Mesenchymal stem cell (in vitro differentiated cells and primary cell): ENCODE measurements around the gene KCNQ4.
A peak's percentile ranks its signal among the peaks of the same experiment; 100 is the strongest.

Source experiments
- DNase-seq: peaks from one replicate; pipeline ENCODE4 v3.0.0-alpha.2; 2013
- H2AFZ ChIP-seq: one replicate; pipeline ENCODE4 v1.6.1; 2013; ENCODE audit warnings: low read depth, mild to moderate bottlenecking, control low read depth, inconsistent platforms, low read length, moderate library complexity
- H2AK5ac ChIP-seq: 2 replicates; pipeline ENCODE4 v1.6.1; 2013; ENCODE audit warnings: low read length, moderate library complexity, mild to moderate bottlenecking, inconsistent platforms; ENCODE audit not compliant: severe bottlenecking
- H2BK120ac ChIP-seq: one replicate; pipeline ENCODE4 v1.6.1; 2013; ENCODE audit warnings: low read depth, mild to moderate bottlenecking, inconsistent platforms, low read length, moderate library complexity
- H2BK12ac ChIP-seq, 2 experiments: one replicate each; pipeline ENCODE4 v1.6.1; 2013; ENCODE audit warnings: inconsistent platforms in 2 of 2, low read length in 2 of 2, mild to moderate bottlenecking in 2 of 2, moderate library complexity in 2 of 2, control low read depth in 1 of 2
- H2BK15ac ChIP-seq: one replicate; pipeline ENCODE4 v1.6.1; 2013; ENCODE audit warnings: mild to moderate bottlenecking, low read depth, inconsistent platforms; ENCODE audit not compliant: poor library complexity, severe bottlenecking
- H2BK5ac ChIP-seq: 2 replicates; pipeline ENCODE4 v1.6.1; 2013; ENCODE audit warnings: low read depth, mild to moderate bottlenecking, low read length, control low read depth, inconsistent platforms; ENCODE audit not compliant: poor library complexity, severe bottlenecking
- H3K14ac ChIP-seq, 2 experiments: one replicate each; pipeline ENCODE4 v1.6.1; 2013; ENCODE audit warnings: inconsistent platforms in 2 of 2, low read length in 2 of 2, control low read depth in 1 of 2, mild to moderate bottlenecking in 1 of 2, moderate library complexity in 1 of 2
- H3K18ac ChIP-seq, 2 experiments: one replicate each; pipeline ENCODE4 v1.6.1; 2013; ENCODE audit warnings: inconsistent platforms in 2 of 2, low read length in 2 of 2, control low read depth in 1 of 2, low read depth in 1 of 2, mild to moderate bottlenecking in 1 of 2
- H3K23ac ChIP-seq, 2 experiments: one replicate each; pipeline ENCODE4 v1.6.1; 2013; ENCODE audit warnings: inconsistent platforms in 2 of 2, low read length in 2 of 2, mild to moderate bottlenecking in 2 of 2, moderate library complexity in 2 of 2, control low read depth in 1 of 2
- H3K27ac ChIP-seq: 2 replicates; pipeline ENCODE4 v1.5.1; 2013; ENCODE audit warnings: mild to moderate bottlenecking, moderate library complexity, low read length, control low read depth, inconsistent platforms; ENCODE audit not compliant: poor library complexity, severe bottlenecking
- H3K27me3 ChIP-seq, 2 experiments: 2 replicates each; pipeline versions ENCODE4 v1.6.1 to v1.7.0; 2013; ENCODE audit warnings: low read length in 2 of 2, mild to moderate bottlenecking in 2 of 2, moderate library complexity in 2 of 2, control low read depth in 1 of 2, inconsistent platforms in 1 of 2; ENCODE audit not compliant: control insufficient read depth in 1 of 2, insufficient read depth in 1 of 2
- H3K36me3 ChIP-seq, 2 experiments: 2 replicates each; pipeline versions ENCODE4 v1.6.1 to v1.7.0; 2013; ENCODE audit warnings: low read length in 2 of 2, control low read depth in 1 of 2, inconsistent platforms in 1 of 2, low read depth in 1 of 2, mild to moderate bottlenecking in 1 of 2; ENCODE audit not compliant: insufficient read depth in 2 of 2, control insufficient read depth in 1 of 2
- H3K4ac ChIP-seq, 2 experiments: one replicate each; pipeline ENCODE4 v1.6.1; 2013; ENCODE audit warnings: inconsistent platforms in 2 of 2, low read length in 2 of 2, mild to moderate bottlenecking in 2 of 2, moderate library complexity in 2 of 2, control low read depth in 1 of 2, low read depth in 1 of 2
- H3K4me1 ChIP-seq: 2 replicates; pipeline ENCODE4 v1.6.1; 2013; ENCODE audit warnings: low read depth, low read length, control low read depth; ENCODE audit not compliant: control insufficient read depth, insufficient read depth
- H3K4me2 ChIP-seq: 2 replicates; pipeline ENCODE4 v1.6.1; 2013; ENCODE audit warnings: low read length, mild to moderate bottlenecking, inconsistent platforms; ENCODE audit not compliant: poor library complexity, severe bottlenecking
- H3K4me3 ChIP-seq, 2 experiments: 2 replicates each; pipeline versions ENCODE4 v1.5.1 to v1.7.0; 2013; ENCODE audit warnings: low read length in 2 of 2, mild to moderate bottlenecking in 2 of 2, control low read depth in 1 of 2, low read depth in 1 of 2; ENCODE audit not compliant: insufficient read depth in 1 of 2
- H3K79me1 ChIP-seq: replicated peaks from 2 replicates; pipeline ENCODE4 v1.6.1; 2013; ENCODE audit warnings: mild to moderate bottlenecking, control low read depth, low read length, inconsistent platforms; ENCODE audit not compliant: poor library complexity, severe bottlenecking
- H3K9ac ChIP-seq: 2 replicates; pipeline ENCODE4 v1.7.0; 2013; ENCODE audit warnings: mild to moderate bottlenecking, low read length, moderate library complexity
- H3K9me3 ChIP-seq: 2 replicates; pipeline ENCODE4 v1.7.0; 2013; ENCODE audit warnings: mild to moderate bottlenecking, low read length; ENCODE audit not compliant: control insufficient read depth
- H4K8ac ChIP-seq: one replicate; pipeline ENCODE4 v1.6.1; 2013; ENCODE audit warnings: inconsistent platforms, mild to moderate bottlenecking, low read length, moderate library complexity
- H4K91ac ChIP-seq: one replicate; pipeline ENCODE4 v1.6.1; 2013; ENCODE audit warnings: mild to moderate bottlenecking, low read length, inconsistent platforms
- WGBS: methylation state at CpG from one replicate; pipeline ENCODE4 v1.1.7; 2013; ENCODE audit warnings: mixed read lengths; 5-methylcytosine and 5-hydroxymethylcytosine counted together

Gene KCNQ4

DNA sequence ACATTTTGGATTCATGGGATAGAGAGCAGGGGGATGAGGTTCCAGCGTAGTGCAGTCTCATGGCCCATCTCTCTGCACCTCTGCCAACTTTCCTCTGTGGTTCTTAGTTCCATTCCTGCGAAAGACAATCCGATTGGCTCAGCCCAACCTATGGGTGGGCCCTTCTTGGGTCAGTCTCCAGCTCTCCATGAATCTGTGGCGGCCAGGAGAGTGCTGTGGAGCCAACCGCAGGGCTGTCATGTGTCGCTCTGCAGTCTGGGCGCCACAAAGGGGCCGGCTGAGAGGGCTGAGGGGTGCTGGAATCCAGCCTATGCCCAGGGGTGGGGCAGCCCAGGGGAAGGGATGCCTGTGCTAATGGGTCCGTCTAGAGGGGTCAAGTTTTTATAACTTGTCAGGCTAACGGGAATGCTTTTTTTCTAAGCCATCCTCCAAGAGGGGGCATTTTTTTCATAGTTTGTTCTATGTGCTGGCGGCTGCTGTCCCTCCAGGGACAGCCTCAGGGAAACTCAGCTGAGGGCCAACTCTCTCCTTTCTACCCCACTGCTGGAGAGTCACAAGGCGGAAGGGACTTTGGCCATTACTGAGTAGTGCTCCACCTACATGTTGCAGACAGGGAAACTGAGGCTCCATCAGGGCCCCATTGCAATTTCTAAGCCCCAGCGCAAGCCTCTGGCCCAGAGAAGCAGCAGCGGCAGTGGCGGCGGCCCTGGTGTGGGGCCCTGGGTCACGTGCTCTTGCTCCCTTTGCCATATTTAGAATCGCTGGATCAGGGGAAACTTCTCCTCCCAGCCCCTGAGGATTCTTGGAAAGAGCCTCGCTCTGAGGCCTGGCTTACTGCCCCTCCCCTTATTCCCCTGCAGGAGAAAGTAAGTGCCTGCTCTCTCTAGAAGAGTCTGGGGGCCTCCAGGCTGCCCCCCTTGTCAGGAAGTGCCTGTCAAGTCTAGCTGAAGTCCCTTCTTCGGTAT, 23.4 kb downstream of the KCNQ4 start:
- no peak overlapping the region for H4K8ac ChIP-seq
- no peak overlapping the region for H3K4me2 ChIP-seq
- no peak overlapping the region for H3K4me3 ChIP-seq
- no peak overlapping the region for H2AK5ac ChIP-seq
- H3K18ac ChIP-seq: no peak overlapping the region
- H3K79me1 ChIP-seq: no peaks in the 10 kb centered on the region
- H3K14ac ChIP-seq: no peak overlapping the region
- H2AFZ ChIP-seq: no peak overlapping the region
- H3K27ac ChIP-seq: no peak overlapping the region
- H3K4me1 ChIP-seq: peaks cover 4% of the 10 kb centered on the region
- 73% methylated on average over 20 of the region's 20 CpGs for WGBS
- no peak overlapping the region for H3K4ac ChIP-seq
- DNase-seq: no peak
- H2BK120ac ChIP-seq: no peak overlapping the region
- H2BK15ac ChIP-seq: no peak overlapping the region
- H2BK5ac ChIP-seq: no peak overlapping the region
- H3K9ac ChIP-seq: peak overlapping the region; percentile 38
- no peaks in the 10 kb centered on the region for H3K36me3 ChIP-seq
- peaks cover 0 to 33% of the 10 kb centered on the region in 2 experiments for H3K27me3 ChIP-seq
- H4K91ac ChIP-seq: no peak overlapping the region
- H2BK12ac ChIP-seq: no peak overlapping the region
- no peaks in the 10 kb centered on the region for H3K9me3 ChIP-seq
- no peak overlapping the region for H3K23ac ChIP-seq

DNA sequence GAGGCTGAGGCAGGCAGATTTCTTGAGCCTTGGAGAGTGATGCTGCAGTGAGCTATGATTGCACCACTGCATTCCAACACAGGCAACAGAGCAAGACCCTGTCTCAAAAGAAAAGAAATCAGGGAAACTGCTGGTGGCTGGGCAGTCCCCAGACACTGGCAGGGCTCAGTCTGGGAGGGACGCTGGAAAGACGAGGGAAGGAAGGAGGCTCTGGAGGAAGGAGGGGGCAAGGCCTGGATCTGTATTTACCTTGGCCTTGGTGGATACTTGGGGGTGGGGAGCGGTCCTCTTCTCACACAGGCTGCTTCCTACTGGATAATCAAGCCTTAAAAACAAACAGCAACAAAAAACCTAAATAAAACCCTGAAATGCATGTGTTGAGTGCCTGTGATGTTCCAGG, 24.4 kb downstream of the KCNQ4 start:
- Histone ChIP-seq H3K18ac (no peak overlapping the region), H2BK15ac (no peak overlapping the region), H4K91ac (no peak overlapping the region), H3K4me2 (no peak overlapping the region), H3K36me3 (no peaks in the 10 kb centered on the region), H2AK5ac (no peak overlapping the region), H3K27ac (no peak overlapping the region), H2AFZ (no peak overlapping the region), H3K4me3 (no peak overlapping the region), H2BK120ac (no peak overlapping the region), H2BK5ac (no peak overlapping the region), H3K23ac (no peak overlapping the region), H3K79me1 (no peaks in the 10 kb centered on the region), H3K4me1 (peaks cover 2% of the 10 kb centered on the region), H3K9me3 (no peaks in the 10 kb centered on the region), H4K8ac (no peak overlapping the region), H3K14ac (no peak overlapping the region), H3K9ac (no peak overlapping the region), H3K27me3 (peaks cover 0 to 33% of the 10 kb centered on the region in 2 experiments), H3K4ac (no peak overlapping the region), H2BK12ac (no peak overlapping the region)
- no peak for DNase-seq
- WGBS: 69% methylated on average over 2 of the region's 3 CpGs

DNA sequence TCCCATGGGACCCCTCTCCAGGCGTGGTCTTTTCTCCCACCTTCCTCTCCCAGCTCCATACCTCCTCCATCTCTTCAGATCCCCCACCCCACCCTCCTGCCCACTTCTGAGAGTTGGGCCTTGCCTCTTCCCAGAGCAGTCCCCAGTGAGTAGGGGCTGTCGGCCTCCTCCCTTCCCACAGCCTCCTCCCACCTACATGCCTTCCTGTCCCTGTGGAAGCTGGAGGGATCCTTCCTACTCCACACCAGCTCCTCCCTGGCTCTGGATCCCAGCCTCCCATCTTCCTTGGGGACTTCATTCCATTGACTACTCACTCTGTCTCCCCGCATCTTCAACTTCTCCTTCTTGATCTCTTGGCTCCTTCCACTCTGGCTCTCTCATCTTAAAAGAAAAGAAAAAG, 24.9 kb downstream of the KCNQ4 start:
- Histone ChIP-seq H3K4me2 (no peak overlapping the region), H3K18ac (no peak overlapping the region), H2BK12ac (no peak overlapping the region), H3K9ac (no peak overlapping the region), H3K79me1 (no peaks in the 10 kb centered on the region), H2AFZ (no peak overlapping the region), H3K14ac (no peak overlapping the region), H3K27ac (no peak overlapping the region), H2BK15ac (no peak overlapping the region), H3K9me3 (no peaks in the 10 kb centered on the region), H3K27me3 (peaks cover 0 to 35% of the 10 kb centered on the region in 2 experiments), H3K4me3 (no peak overlapping the region), H3K36me3 (no peaks in the 10 kb centered on the region), H4K91ac (no peak overlapping the region), H2AK5ac (no peak overlapping the region), H4K8ac (no peak overlapping the region), H3K4me1 (peaks cover under 1% of the 10 kb centered on the region), H3K4ac (no peak overlapping the region), H3K23ac (no peak overlapping the region), H2BK5ac (no peak overlapping the region), H2BK120ac (no peak overlapping the region)
- WGBS: 80% methylated on average over 3 of the region's 3 CpGs
- DNase-seq: no peak

DNA sequence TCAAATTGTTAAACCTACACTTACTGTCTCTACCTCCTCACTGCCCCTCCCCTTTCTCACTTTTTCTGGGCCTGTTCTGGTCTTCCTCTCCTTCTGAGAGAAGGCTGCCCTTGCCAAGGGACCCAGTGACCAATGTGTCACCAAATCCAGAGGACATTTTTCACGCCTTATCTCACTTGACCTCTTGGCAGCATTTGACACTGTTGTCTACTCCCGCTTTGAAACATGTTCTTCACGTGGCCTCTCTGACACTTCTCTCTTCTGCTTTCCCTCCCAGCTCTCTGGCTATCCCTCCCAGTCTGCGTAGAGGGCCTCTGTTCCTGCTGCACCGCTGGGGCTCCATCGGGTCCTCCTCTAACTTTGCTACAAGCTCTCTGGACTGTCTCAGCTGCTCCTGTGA, 25.3 kb downstream of the KCNQ4 start:
- Histone ChIP-seq H3K23ac (no peak overlapping the region), H3K36me3 (no peaks in the 10 kb centered on the region), H4K8ac (no peak overlapping the region), H3K79me1 (no peaks in the 10 kb centered on the region), H3K4me3 (no peak overlapping the region), H3K27me3 (peaks cover 0 to 32% of the 10 kb centered on the region in 2 experiments), H2AFZ (no peak overlapping the region), H3K9me3 (no peaks in the 10 kb centered on the region), H2BK15ac (no peak overlapping the region), H2AK5ac (no peak overlapping the region), H3K4ac (no peak overlapping the region), H3K18ac (no peak overlapping the region), H3K4me2 (no peak overlapping the region), H2BK12ac (no peak overlapping the region), H3K9ac (no peak overlapping the region), H3K27ac (no peak overlapping the region), H3K4me1 (no peaks in the 10 kb centered on the region), H2BK120ac (no peak overlapping the region), H3K14ac (no peak overlapping the region), H4K91ac (no peak overlapping the region), H2BK5ac (no peak overlapping the region)
- no peak for DNase-seq
- 69% methylated on average over 6 of the region's 6 CpGs for WGBS
